ENCODE results near the gene CLEC4F.

DNA sequence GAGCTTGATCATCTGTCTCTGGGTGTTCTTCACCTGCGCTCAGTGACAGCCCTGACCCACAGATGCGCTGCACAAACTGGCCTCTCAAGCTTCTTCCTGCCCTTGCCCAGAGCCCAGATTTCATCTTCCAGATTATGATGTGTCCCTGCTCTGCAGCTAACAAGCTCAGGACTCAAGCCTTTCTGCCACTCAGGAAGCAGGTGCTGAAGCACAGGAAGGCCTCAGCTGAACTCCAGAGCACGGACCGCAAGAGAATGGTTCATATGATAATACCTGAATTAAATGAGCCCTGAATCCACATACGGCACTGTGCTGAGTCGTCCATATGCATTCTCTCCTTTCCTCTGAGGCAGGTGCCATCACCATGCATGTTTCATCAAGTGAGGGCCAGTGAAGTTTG, 11.5 kb upstream of the CLEC4F start:
- TF ChIP-seq CTCF (IDR thresholded peaks at IDR 0.05; ENCODE audit: low read depth, low read length): no peak
- no peak for TF ChIP-seq POLR2A (IDR thresholded peaks at IDR 0.05; ENCODE audit: extremely low read depth, insufficient read length)
- TF ChIP-seq, protein P1, sequence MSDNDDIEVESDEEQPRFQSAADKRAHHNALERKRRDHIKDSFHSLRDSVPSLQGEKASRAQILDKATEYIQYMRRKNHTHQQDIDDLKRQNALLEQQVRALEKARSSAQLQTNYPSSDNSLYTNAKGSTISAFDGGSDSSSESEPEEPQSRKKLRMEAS (IDR thresholded peaks at IDR 0.05; ENCODE audit: low read depth, low read length): no peak
